Measurements from ENCODE around the gene HAUS2.
"Not testable (repeated sequence)": the region's sequence is repeated elsewhere in the genome, so short reads cannot be mapped to it uniquely, and the experiment has no call there.

Gene HAUS2

GRCh38 chr15:42592716-42593115 is 44.1 kb downstream of the HAUS2 start:
- ChIA-PET CTCF (interaction anchor here (1.0 to 1.5 kb wide), 6 partner anchors 9 to 20 kb away, joined by 3 to 5 read pairs (median 4); no protein-coding TSS in a partner anchor), POLR2A (interaction anchor here (0.7 kb wide), 1 partner anchor 12 kb away, joined by 3 read pairs; no protein-coding TSS in a partner anchor)
- no peak for DNase-seq (ENCODE audit: extremely low spot score)
- TF ChIP-seq, protein P1, sequence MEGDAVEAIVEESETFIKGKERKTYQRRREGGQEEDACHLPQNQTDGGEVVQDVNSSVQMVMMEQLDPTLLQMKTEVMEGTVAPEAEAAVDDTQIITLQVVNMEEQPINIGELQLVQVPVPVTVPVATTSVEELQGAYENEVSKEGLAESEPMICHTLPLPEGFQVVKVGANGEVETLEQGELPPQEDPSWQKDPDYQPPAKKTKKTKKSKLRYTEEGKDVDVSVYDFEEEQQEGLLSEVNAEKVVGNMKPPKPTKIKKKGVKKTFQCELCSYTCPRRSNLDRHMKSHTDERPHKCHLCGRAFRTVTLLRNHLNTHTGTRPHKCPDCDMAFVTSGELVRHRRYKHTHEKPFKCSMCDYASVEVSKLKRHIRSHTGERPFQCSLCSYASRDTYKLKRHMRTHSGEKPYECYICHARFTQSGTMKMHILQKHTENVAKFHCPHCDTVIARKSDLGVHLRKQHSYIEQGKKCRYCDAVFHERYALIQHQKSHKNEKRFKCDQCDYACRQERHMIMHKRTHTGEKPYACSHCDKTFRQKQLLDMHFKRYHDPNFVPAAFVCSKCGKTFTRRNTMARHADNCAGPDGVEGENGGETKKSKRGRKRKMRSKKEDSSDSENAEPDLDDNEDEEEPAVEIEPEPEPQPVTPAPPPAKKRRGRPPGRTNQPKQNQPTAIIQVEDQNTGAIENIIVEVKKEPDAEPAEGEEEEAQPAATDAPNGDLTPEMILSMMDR (IDR thresholded peaks at IDR 0.05; ENCODE audit: control extremely low read depth, extremely low read depth, low read depth, missing control alignments): no peak

DNA sequence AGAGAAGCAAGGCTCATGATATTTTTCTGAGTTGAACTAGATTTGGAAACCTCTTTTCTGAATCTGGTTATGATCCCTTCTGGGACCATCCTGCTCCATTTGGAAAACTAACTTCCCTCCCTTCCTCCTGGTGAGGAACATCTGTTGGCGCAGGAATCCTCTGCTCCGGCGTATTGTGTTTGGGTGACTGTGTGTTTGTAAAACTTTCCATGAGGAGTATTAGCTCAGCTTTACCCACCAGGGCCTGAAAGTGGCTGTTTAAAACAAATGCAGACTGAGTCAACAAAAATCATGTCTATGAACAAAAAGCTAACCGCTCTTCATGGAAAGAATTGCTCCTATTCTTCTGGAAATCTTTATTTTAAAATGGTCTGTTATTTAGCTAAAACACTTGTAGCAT is 44.5 kb downstream of the HAUS2 start:
- no peak for DNase-seq (ENCODE audit: extremely low spot score)
- CTCF ChIA-PET: interaction anchor here (1.0 to 1.5 kb wide), 5 partner anchors 10 to 20 kb away, joined by 3 to 5 read pairs (median 3); no protein-coding TSS in a partner anchor
- TF ChIP-seq, protein P1 (IDR thresholded peaks at IDR 0.05; ENCODE audit: control extremely low read depth, extremely low read depth, low read depth, missing control alignments): no peak
- POLR2A ChIA-PET: interaction anchor here (0.7 kb wide), 1 partner anchor 13 kb away, joined by 3 read pairs; no protein-coding TSS in a partner anchor

DNA sequence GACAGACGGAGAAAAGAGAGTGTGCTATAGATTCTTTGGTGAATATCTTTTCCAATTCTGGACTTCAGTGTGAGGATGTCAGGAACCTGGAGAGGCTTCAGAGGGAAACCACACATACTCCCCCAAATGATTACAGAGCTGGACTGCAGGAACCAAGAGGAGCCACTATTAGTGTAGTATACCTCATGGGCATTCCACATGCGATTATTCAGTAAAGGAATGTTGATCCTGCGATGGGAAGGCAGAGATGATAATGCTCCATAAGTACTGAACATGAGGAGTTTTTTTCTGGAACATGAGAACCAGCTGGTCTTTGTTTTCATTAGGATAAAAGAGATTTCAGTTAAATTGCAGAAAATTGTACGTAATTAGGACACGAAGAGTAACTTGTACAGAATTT is 45.5 kb downstream of the HAUS2 start:
- DNase-seq (ENCODE audit: extremely low spot score): no peak
- ChIA-PET CTCF (interaction anchor here (1.4 to 1.5 kb wide), 2 partner anchors 11 to 18 kb away, joined by 3 to 6 read pairs; no protein-coding TSS in a partner anchor), POLR2A (no interaction called here)
- TF ChIP-seq, protein P1 (IDR thresholded peaks at IDR 0.05; ENCODE audit: control extremely low read depth, extremely low read depth, low read depth, missing control alignments): no peak

GRCh38 chr15:42595626-42596240 is 47.1 kb downstream of the HAUS2 start:
- DNase-seq (ENCODE audit: extremely low spot score): no peak
- POLR2A ChIA-PET: no interaction called here
- TF ChIP-seq, protein P1 (IDR thresholded peaks at IDR 0.05; ENCODE audit: control extremely low read depth, extremely low read depth, low read depth, missing control alignments): no peak
- CTCF ChIA-PET: interaction anchor here (1.1 to 1.3 kb wide), 4 partner anchors 9 to 20 kb away, joined by 3 to 5 read pairs (median 4); partner anchors contain the start of gene STARD9

DNA sequence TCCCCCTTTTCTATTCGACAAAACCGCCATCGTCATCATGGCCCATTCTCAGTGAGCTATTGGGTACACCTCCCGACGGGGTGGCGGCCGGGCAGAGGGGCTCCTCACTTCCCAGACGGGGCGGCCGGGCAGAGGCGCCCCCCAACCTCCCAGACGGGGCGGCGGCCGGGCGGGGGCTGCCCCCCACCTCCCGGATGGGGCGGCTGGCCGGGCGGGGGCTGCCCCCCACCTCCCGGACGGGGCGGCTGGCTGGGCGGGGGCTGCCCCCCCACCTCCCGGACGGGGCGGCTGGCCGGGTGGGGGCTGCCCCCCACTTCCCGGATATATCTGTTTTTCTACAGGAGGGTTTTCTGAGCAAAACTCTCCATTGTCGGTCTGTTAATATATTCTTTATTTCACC is 52.7 kb downstream of the HAUS2 start:
- POLR2A ChIA-PET; CTCF ChIA-PET; DNase-seq (ENCODE audit: extremely low spot score): not testable (repeated sequence)

GRCh38 chr15:42602501-42602900 is 53.9 kb downstream of the HAUS2 start:
- ChIA-PET POLR2A (no interaction called here), CTCF (interaction anchor here (1.3 kb wide), 1 partner anchor 10 kb away, joined by 4 read pairs; no protein-coding TSS in a partner anchor)
- TF ChIP-seq, protein P1 (IDR thresholded peaks at IDR 0.05; ENCODE audit: control extremely low read depth, extremely low read depth, low read depth, missing control alignments): no peak
- no peak for DNase-seq (ENCODE audit: extremely low spot score)

GRCh38 chr15:42603978-42604377 is 55.3 kb downstream of the HAUS2 start:
- CTCF ChIA-PET: interaction anchor here (2.0 kb wide), 1 partner anchor 12 kb away, joined by 7 read pairs; no protein-coding TSS in a partner anchor
- DNase-seq (ENCODE audit: extremely low spot score): no peak
- TF ChIP-seq, protein P1 (IDR thresholded peaks at IDR 0.05; ENCODE audit: control extremely low read depth, extremely low read depth, low read depth, missing control alignments): no peak
- POLR2A ChIA-PET: no interaction called here
